Activated CD4-positive, alpha-beta T cell treated with anti-CD3 and anti-CD28 coated beads, Interleukin-2, amount 10 ng/mL, durations not matched to agents 7 days and 5 days (primary cell): Measurements from ENCODE around the gene NKX2-4. TPM values are rescaled to one million over a fixed set of nuclear protein-coding genes. Genes with fewer than 3 reads are reported as not detected.
"Not testable (repeated sequence)": the region's sequence is repeated elsewhere in the genome, so short reads cannot be mapped to it uniquely, and the experiment has no call there.

Experiments
- CTCF ChIA-PET: fragments of 350-600 bp; sonication (Branson Sonifier 250); formaldehyde crosslinking; loops from one replicate; lab custom pipeline; 2021; ENCODE audit warnings: antibody characterized with exemption; lab: Charles Lee
- POLR2A ChIA-PET: fragments of 350-600 bp; sonication (Branson Sonifier 250); formaldehyde crosslinking; loops from one replicate; lab custom pipeline; 2021; ENCODE audit warnings: antibody characterized with exemption; lab: Charles Lee
- DNase-seq: peaks from one replicate; pipeline ENCODE4 v3.0.0-alpha.2; 2020
- H3K27ac Mint-ChIP-seq: one replicate; pipeline ENCODE4 v1.8.0; 2021; ENCODE audit warnings: mild to moderate bottlenecking, moderate library complexity, mixed read lengths
- H3K27me3 Mint-ChIP-seq: one replicate; pipeline ENCODE4 v1.8.0; 2021; ENCODE audit warnings: mixed read lengths
- H3K36me3 Mint-ChIP-seq: one replicate; pipeline ENCODE4 v1.8.0; 2021; ENCODE audit warnings: low read depth, mixed read lengths
- H3K4me1 Mint-ChIP-seq: one replicate; pipeline ENCODE4 v1.8.0; 2021; ENCODE audit warnings: mixed read lengths
- H3K4me3 Mint-ChIP-seq: one replicate; pipeline ENCODE4 v1.8.0; 2021; ENCODE audit warnings: mild to moderate bottlenecking, moderate library complexity, mixed read lengths
- H3K9me3 Mint-ChIP-seq: one replicate; pipeline ENCODE4 v1.8.0; 2021; ENCODE audit warnings: mixed read lengths
- total RNA-seq, 2 experiments: library from RNA; stranded (reverse); gene quantifications; one replicate each; pipeline ENCODE4 v1.2.3, GENCODE V29; 2021

Gene NKX2-4
- total RNA-seq, 2 experiments from 2014 or later, result not detected

GRCh38 chr20:21368791-21369190, 28.5 kb downstream of the NKX2-4 start:
- no peaks in the 10 kb centered on the region for H3K27me3 Mint-ChIP-seq
- DNase-seq, result no peak
- CTCF ChIA-PET, result no interaction called here
- H3K9me3 Mint-ChIP-seq, result no peaks in the 10 kb centered on the region
- POLR2A ChIA-PET, result no interaction called here
- peaks cover 37% of the 10 kb centered on the region for H3K36me3 Mint-ChIP-seq
- H3K4me1 Mint-ChIP-seq, result no peaks in the 10 kb centered on the region
- H3K4me3 Mint-ChIP-seq, result no peak overlapping the region
- no peak overlapping the region for H3K27ac Mint-ChIP-seq

DNA sequence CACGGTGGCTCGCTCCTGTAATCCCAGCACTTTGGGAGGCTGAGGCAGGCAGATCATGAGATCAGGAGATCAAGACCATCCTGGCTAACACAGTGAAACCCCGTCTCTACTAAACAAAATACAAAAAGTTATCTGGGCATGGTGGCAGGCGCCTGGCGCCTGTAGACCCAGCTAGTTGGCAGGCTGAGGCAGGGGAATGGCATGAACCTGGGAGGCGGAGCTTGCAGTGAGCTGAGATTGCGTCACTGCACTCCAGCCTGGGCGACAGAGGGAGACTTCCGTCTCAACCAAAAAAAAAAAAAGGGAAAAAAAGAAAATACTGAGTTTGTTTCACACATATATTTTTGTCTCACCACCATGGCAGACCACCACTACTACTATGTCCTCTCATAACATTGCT, 31.1 kb downstream of the NKX2-4 start:
- H3K27me3 Mint-ChIP-seq, H3K27ac Mint-ChIP-seq, H3K4me3 Mint-ChIP-seq, H3K9me3 Mint-ChIP-seq, POLR2A ChIA-PET, H3K4me1 Mint-ChIP-seq, DNase-seq, CTCF ChIA-PET: not testable (repeated sequence)
- H3K36me3 Mint-ChIP-seq, result peaks cover 46% of the 10 kb centered on the region

GRCh38 chr20:21365771-21366170, 31.6 kb downstream of the NKX2-4 start:
- H3K4me3 Mint-ChIP-seq, result no peak overlapping the region
- ChIA-PET POLR2A (no interaction called here), CTCF (no interaction called here)
- H3K27me3 Mint-ChIP-seq, result no peaks in the 10 kb centered on the region
- no peak for DNase-seq
- no peak overlapping the region for H3K27ac Mint-ChIP-seq
- H3K9me3 Mint-ChIP-seq, result no peaks in the 10 kb centered on the region
- H3K36me3 Mint-ChIP-seq, result peaks cover 43% of the 10 kb centered on the region
- peaks cover 5% of the 10 kb centered on the region for H3K4me1 Mint-ChIP-seq

GRCh38 chr20:21364413-21364812, 32.9 kb downstream of the NKX2-4 start:
- Mint-ChIP-seq H3K27ac (no peak overlapping the region), H3K4me3 (no peak overlapping the region), H3K4me1 (peaks cover 15% of the 10 kb centered on the region), H3K9me3 (no peaks in the 10 kb centered on the region), H3K27me3 (no peaks in the 10 kb centered on the region), H3K36me3 (peaks cover 48% of the 10 kb centered on the region)
- CTCF ChIA-PET, result interaction anchor here (0.7 to 1.4 kb wide), 2 partner anchors 30 to 31 kb away, joined by 3 to 5 read pairs; no protein-coding TSS in a partner anchor
- DNase-seq, result no peak
- POLR2A ChIA-PET, result no interaction called here

GRCh38 chr20:21361266-21361665, 36.1 kb downstream of the NKX2-4 start:
- H3K4me1 Mint-ChIP-seq, result peaks cover 15% of the 10 kb centered on the region
- H3K4me3 Mint-ChIP-seq, result no peak overlapping the region

DNA sequence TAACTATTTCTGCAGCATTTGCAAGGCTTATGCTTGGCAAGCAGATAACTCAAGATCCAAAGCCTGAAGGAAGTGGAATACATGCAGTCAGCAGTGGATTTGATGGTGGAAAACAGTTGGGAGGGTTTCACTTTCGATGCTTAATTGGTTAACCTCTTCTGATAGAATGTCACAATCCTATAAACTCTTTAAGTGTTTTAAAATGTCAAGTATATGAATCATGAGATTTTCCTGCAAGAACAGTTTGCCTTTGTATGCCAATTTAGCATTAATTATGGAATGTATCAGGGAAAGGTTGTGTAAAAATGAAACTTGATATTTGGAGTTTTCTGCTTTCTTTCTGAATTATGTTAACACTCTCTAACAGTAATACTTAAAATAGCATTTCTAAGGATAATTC, 36.6 kb downstream of the NKX2-4 start:
- POLR2A ChIA-PET, result no interaction called here
- H3K4me1 Mint-ChIP-seq, result peaks cover 15% of the 10 kb centered on the region
- H3K27ac Mint-ChIP-seq, result no peak overlapping the region
- no peaks in the 10 kb centered on the region for H3K9me3 Mint-ChIP-seq
- CTCF ChIA-PET, result no interaction called here
- no peak for DNase-seq
- peaks cover 38% of the 10 kb centered on the region for H3K36me3 Mint-ChIP-seq
- no peak overlapping the region for H3K4me3 Mint-ChIP-seq
- no peaks in the 10 kb centered on the region for H3K27me3 Mint-ChIP-seq

More at GRCh38 chr20:21361266-21361665, 36.1 kb downstream of the NKX2-4 start:
- H3K27ac Mint-ChIP-seq, result no peak overlapping the region
- ChIA-PET POLR2A (no interaction called here), CTCF (no interaction called here)
- H3K27me3 Mint-ChIP-seq, result no peaks in the 10 kb centered on the region
- no peak for DNase-seq
- no peaks in the 10 kb centered on the region for H3K9me3 Mint-ChIP-seq
- H3K36me3 Mint-ChIP-seq, result peaks cover 38% of the 10 kb centered on the region

GRCh38 chr20:21358737-21359136, 38.6 kb downstream of the NKX2-4 start:
- CTCF ChIA-PET, result no interaction called here
- H3K4me3 Mint-ChIP-seq, result no peak overlapping the region
- no peaks in the 10 kb centered on the region for H3K9me3 Mint-ChIP-seq
- no peak for DNase-seq
- H3K36me3 Mint-ChIP-seq, result peaks cover 38% of the 10 kb centered on the region
- H3K27me3 Mint-ChIP-seq, result no peaks in the 10 kb centered on the region
- H3K4me1 Mint-ChIP-seq, result peaks cover 15% of the 10 kb centered on the region
- H3K27ac Mint-ChIP-seq, result no peak overlapping the region
- POLR2A ChIA-PET, result no interaction called here

DNA sequence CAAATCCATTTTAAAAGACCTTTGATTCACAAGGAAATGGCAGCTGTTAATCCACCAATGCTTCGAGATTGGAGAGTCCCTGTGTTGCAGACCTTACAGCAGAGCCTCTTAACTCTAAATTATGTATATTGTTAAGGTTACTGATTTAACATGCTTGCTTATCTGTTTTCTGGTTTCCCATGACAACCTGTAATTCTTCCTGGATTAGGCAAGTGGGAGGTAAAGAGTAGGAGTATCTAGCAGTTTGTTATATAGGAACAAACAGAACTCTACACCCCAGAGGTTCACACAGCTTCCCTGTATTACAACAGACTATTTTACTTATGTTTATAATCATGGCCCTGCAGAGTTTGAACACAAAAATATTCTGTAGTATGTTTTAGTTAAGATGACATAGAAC, 39.5 kb downstream of the NKX2-4 start:
- POLR2A ChIA-PET, result no interaction called here
- CTCF ChIA-PET, result no interaction called here
- H3K36me3 Mint-ChIP-seq, result peaks cover 31% of the 10 kb centered on the region

GRCh38 chr20:21356386-21356785, 40.9 kb downstream of the NKX2-4 start:
- H3K9me3 Mint-ChIP-seq, result no peaks in the 10 kb centered on the region
- H3K27me3 Mint-ChIP-seq, result no peaks in the 10 kb centered on the region
- ChIA-PET CTCF (no interaction called here), POLR2A (no interaction called here)
- H3K4me1 Mint-ChIP-seq, result peaks cover 13% of the 10 kb centered on the region
- peaks cover 19% of the 10 kb centered on the region for H3K36me3 Mint-ChIP-seq
- no peak for DNase-seq
- no peak overlapping the region for H3K4me3 Mint-ChIP-seq
- no peak overlapping the region for H3K27ac Mint-ChIP-seq

More for the DNA sequence above, 39.5 kb downstream of the NKX2-4 start:
- Mint-ChIP-seq H3K27ac (no peak overlapping the region), H3K4me1 (peaks cover 15% of the 10 kb centered on the region), H3K9me3 (no peaks in the 10 kb centered on the region), H3K27me3 (no peaks in the 10 kb centered on the region), H3K4me3 (no peak overlapping the region)
- DNase-seq, result no peak

DNA sequence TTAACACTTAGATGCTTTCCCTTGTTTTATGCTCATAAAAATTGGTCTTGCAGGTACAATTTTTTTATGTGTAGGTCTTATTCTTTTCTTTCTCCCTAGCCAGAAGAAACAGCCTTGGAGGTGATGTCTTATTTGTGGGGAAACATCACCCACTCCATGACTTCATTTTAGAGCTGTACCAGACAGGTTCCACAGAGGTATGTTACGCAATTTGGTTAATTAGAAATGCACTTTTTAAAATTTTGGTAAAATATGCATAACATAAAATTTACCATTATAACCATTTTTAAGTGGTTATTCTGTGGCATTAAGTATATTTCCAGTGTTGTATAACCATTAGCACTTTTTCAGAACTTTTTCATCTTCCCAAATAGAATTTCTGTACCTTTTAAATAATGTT, 41.3 kb downstream of the NKX2-4 start:
- H3K9me3 Mint-ChIP-seq, result no peaks in the 10 kb centered on the region
- H3K4me3 Mint-ChIP-seq, result no peak overlapping the region
- ChIA-PET POLR2A (no interaction called here), CTCF (no interaction called here)
- no peaks in the 10 kb centered on the region for H3K27me3 Mint-ChIP-seq
- H3K36me3 Mint-ChIP-seq, result peaks cover 19% of the 10 kb centered on the region
- H3K27ac Mint-ChIP-seq, result no peak overlapping the region
- DNase-seq, result no peak
- peaks cover 10% of the 10 kb centered on the region for H3K4me1 Mint-ChIP-seq

GRCh38 chr20:21353236-21353635, 44.1 kb downstream of the NKX2-4 start:
- Mint-ChIP-seq H3K27ac (no peak overlapping the region), H3K4me3 (no peak overlapping the region), H3K36me3 (peaks cover 16% of the 10 kb centered on the region), H3K27me3 (no peaks in the 10 kb centered on the region), H3K4me1 (no peaks in the 10 kb centered on the region), H3K9me3 (no peaks in the 10 kb centered on the region)
- no peak for DNase-seq
- POLR2A ChIA-PET, result no interaction called here
- CTCF ChIA-PET, result interaction anchor here (0.6 to 1.4 kb wide), 3 partner anchors 12 to 98 kb away, joined by 3 read pairs; no protein-coding TSS in a partner anchor

DNA sequence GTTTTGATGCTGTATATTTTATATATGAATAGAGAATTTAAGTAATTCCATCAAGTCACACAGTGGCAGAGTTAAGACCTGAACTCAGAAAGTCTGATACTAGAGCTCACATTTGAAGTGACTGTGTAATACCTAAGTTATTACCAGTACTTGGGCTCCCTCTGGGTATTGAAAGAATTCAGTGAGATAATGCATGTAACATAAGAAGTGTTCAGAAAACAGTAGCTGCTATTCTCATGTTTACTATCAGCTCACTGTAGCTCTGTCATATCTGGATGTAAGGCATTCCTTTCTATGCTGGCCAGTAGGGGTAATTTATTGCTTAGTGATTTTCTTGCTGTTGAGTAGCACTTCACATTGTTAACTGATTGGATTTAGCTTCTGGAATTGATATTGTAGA, 44.6 kb downstream of the NKX2-4 start:
- no peak overlapping the region for H3K4me3 Mint-ChIP-seq
- H3K36me3 Mint-ChIP-seq, result peaks cover 20% of the 10 kb centered on the region
- H3K27me3 Mint-ChIP-seq, result no peaks in the 10 kb centered on the region
- H3K9me3 Mint-ChIP-seq, result no peaks in the 10 kb centered on the region
- CTCF ChIA-PET, result interaction anchor here (0.6 to 1.4 kb wide), 4 partner anchors 11 to 1976 kb away, joined by 3 read pairs; no protein-coding TSS in a partner anchor
- no peak overlapping the region for H3K27ac Mint-ChIP-seq
- no peaks in the 10 kb centered on the region for H3K4me1 Mint-ChIP-seq
- POLR2A ChIA-PET, result no interaction called here
- no peak for DNase-seq
